ENCODE results near the gene CGB2.

The CGB2 gene

DNA sequence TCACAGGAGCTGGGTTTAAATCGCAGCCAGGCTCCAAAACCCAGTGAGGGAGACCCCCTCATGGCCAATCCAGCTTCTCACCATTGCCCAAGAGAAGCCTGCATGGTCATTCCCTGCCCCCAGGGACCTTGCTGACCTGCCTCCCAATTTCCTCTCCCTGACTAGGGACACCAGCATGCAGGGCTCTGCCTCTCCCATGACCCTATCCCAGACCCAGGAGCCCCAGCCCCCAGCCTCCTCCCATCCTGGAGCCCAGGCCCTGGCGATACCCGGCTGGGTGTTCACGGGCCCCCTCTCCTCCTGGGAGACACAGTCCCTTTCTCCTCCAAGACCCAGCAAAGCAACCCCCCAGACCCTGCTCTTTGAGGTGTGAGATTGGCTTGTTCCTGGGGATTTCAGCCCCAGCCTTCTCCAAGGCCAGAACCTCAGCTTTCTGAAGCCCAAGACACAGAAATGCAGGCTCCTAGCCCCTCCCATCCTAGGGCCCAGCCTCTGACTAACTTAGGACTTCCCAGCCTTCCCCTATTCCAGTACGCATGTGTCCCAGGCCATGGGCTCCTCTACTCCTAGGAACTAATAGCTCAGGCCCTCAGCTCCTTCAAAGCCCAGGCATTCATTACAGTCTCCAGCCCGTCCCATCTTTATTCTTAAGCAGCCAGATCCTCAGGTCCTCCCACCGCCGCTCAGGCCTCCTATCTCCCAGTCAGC, 39.7 kb upstream of the CGB2 start:
- H3K27ac ChIP-seq (ENCODE audit: poor library complexity, severe bottlenecking), result peak overlapping the region; percentile 70

GRCh38 chr19:48992581-48993174, 39.0 kb upstream of the CGB2 start:
- no peak for ATAC-seq (ENCODE audit: low read depth)
- no peak for DNase-seq (ENCODE audit: low spot score)
- Histone ChIP-seq H3K36me3 (ENCODE audit: low read depth) (peaks cover 19% of the 10 kb centered on the region), H3K9me3 (ENCODE audit: severe bottlenecking) (no peaks in the 10 kb centered on the region), H3K4me3 (ENCODE audit: severe bottlenecking) (peak overlapping the region; percentile 51), H3K27ac (ENCODE audit: poor library complexity, severe bottlenecking) (peak overlapping the region; percentile 70), H3K27me3 (ENCODE audit: insufficient read depth, poor library complexity, severe bottlenecking) (no peaks in the 10 kb centered on the region), H3K4me1 (ENCODE audit: insufficient read depth, poor library complexity, severe bottlenecking) (peaks cover 7% of the 10 kb centered on the region)
- TF ChIP-seq CTCF (IDR thresholded peaks at IDR 0.05; ENCODE audit: poor library complexity, severe bottlenecking), result no peak

More for the DNA sequence above, 39.7 kb upstream of the CGB2 start:
- Histone ChIP-seq H3K4me1 (ENCODE audit: insufficient read depth, poor library complexity, severe bottlenecking) (peaks cover 7% of the 10 kb centered on the region), H3K9me3 (ENCODE audit: severe bottlenecking) (no peaks in the 10 kb centered on the region), H3K27me3 (ENCODE audit: insufficient read depth, poor library complexity, severe bottlenecking) (no peaks in the 10 kb centered on the region), H3K36me3 (ENCODE audit: low read depth) (peaks cover 19% of the 10 kb centered on the region), H3K4me3 (ENCODE audit: severe bottlenecking) (peak overlapping the region; percentile 51)
- TF ChIP-seq CTCF (IDR thresholded peaks at IDR 0.05; ENCODE audit: poor library complexity, severe bottlenecking), result no peak
- ATAC-seq (ENCODE audit: low read depth) (peak; percentile 74), DNase-seq (ENCODE audit: low spot score) (no peak)

DNA sequence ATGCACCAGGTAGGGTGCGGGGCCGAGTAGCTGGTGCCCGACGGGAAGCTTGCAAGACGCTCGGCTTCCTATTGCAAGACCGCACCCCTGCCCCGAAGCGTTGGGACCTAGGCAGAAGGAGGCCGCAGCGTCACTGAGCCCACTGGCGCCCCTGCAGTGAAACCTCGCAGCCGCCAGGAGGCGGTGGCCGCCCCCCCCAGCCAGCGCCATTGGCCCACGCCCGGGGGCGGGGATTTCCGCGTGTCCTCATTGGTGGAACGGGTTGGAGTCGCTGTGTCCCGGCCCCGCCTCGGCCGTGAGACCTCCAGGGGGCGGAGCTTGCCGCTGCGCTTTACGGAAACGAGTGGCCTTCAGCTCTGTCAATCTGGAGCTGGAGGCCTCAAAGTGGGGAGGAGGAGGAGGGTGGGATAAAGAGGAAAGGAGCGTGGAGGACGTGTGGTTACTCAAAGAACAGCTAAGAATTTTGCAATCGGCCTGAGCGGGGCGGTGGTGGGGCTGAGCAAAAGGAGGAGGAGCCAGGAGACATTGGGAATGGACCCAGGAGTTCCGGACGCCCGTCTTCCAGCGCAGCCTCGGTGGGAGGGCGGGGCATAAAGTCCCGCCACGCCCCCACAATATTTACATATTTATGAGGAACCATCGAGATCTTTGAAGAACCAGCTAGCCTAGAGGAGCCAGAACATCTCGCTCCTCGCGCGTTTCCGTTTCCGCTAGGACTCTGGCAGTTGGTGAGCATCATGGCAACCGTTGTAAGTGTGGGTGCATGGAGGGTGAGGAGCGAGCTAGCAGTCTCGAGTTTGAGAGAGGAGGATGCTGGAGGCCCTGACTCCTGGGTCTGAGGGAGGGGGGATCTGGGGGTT, 38.3 kb upstream of the CGB2 start, which contains the start of the genes GYS1 and RUVBL2:
GYS1 (minus strand) TSS at position 135 of the 860 bp plus-strand sequence. CDS start 197 bp downstream, outside the sequence.
RUVBL2 (plus strand) TSS at position 713 of the 860 bp plus-strand sequence; CDS start at position 738, 25 bp downstream.
- peak within 1 kb of the TSS; percentile 51 for H3K4me3 ChIP-seq (ENCODE audit: severe bottlenecking)
- peaks cover 7% of the 10 kb centered on the region for H3K4me1 ChIP-seq (ENCODE audit: insufficient read depth, poor library complexity, severe bottlenecking)
- peak; percentile 98 for TF ChIP-seq CTCF (IDR thresholded peaks at IDR 0.05; ENCODE audit: poor library complexity, severe bottlenecking)
- peak within 1 kb of the TSS; percentile 70 for H3K27ac ChIP-seq (ENCODE audit: poor library complexity, severe bottlenecking)
- H3K36me3 ChIP-seq (ENCODE audit: low read depth), result peaks cover 16% of the 10 kb centered on the region
- H3K27me3 ChIP-seq (ENCODE audit: insufficient read depth, poor library complexity, severe bottlenecking), result no peaks in the 10 kb centered on the region
- peak; percentile 87 for ATAC-seq (ENCODE audit: low read depth)
- peak; percentile 99 for DNase-seq (ENCODE audit: low spot score)
- H3K9me3 ChIP-seq (ENCODE audit: severe bottlenecking), result no peaks in the 10 kb centered on the region

- DNase-seq (ENCODE audit: low spot score) (no peak), ATAC-seq (ENCODE audit: low read depth) (no peak)
- Histone ChIP-seq H3K36me3 (ENCODE audit: low read depth) (peaks cover 11% of the 10 kb centered on the region), H3K27ac (ENCODE audit: poor library complexity, severe bottlenecking) (peak overlapping the region; percentile 70), H3K27me3 (ENCODE audit: insufficient read depth, poor library complexity, severe bottlenecking) (no peaks in the 10 kb centered on the region), H3K4me1 (ENCODE audit: insufficient read depth, poor library complexity, severe bottlenecking) (peaks cover 7% of the 10 kb centered on the region), H3K4me3 (ENCODE audit: severe bottlenecking) (peak overlapping the region; percentile 51), H3K9me3 (ENCODE audit: severe bottlenecking) (no peaks in the 10 kb centered on the region)
- no peak for TF ChIP-seq CTCF (IDR thresholded peaks at IDR 0.05; ENCODE audit: poor library complexity, severe bottlenecking)
These were observed 37.7 kb upstream of the CGB2 start for GRCh38 chr19:48994035-48994386.
